Stimulated activated CD4-positive, alpha-beta T cell treated with anti-CD3 and anti-CD28 coated beads, Interleukin-1b, Interleukin-23, amount 100 ng/mL, for 48 hours (primary cell): Measurements from ENCODE around the gene HOXA2.

Experiments
- DNase-seq: peaks from one replicate; pipeline ENCODE4 v3.0.0-alpha.2; 2020

Gene HOXA2

DNA sequence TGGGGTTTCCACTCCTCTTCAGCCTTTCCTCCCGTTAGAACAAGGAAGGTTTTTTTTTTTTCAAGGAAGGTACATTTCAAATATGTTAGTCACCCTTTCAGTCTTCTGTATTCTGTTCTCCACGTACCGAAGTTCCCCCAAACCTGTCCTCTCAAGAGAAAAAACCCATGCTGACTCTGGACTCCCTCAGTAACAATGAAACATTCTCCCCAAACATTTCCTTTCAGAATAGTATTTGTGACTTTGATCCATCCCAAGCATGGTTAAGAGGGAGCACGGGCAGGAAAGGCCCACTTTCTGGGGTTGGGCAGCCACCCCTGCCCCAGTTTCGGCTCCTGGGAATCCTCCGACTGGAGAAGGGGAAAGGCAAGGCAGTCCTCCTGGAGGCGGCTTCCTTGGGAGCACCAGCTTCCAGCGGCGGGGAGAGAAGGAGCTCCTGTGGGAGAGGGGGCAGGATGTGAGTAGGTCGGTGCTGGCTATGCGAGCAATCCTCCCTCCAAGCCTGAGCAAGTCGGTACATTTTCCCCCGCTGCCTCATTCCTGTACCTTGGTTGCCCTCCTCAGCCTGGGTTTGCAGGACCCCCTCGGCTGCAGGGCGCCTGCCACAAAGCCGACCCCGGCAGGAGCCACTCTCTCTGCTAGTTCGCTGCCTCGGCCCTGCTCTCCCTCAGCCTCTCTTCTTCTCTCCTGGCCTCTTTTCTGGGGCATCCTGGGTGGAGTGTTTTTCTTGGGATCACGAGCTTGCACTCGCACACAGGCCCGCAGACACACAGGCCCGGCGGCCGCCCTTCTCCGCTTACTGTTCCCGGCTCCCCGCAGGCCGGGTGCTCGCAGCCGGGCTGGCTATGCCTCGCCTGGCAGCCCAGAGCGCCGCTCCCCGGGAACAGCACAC lies 4.6 kb downstream of the HOXA2 start:
- DNase-seq: no peak

GRCh38 chr7:27096768-27097514 lies 5.5 kb downstream of the HOXA2 start:
- no peak for DNase-seq

- DNase-seq: peak; percentile 74
Measured at GRCh38 chr7:27095897-27096767, 6.4 kb downstream of the HOXA2 start, which contains the start of gene HOXA1. HOXA1 (minus strand) TSS chr7:27096000; CDS start chr7:27095912, 88 bp downstream.

- no peak for DNase-seq
Measured at GRCh38 chr7:27095050-27095896, 7.2 kb downstream of the HOXA2 start.

DNA sequence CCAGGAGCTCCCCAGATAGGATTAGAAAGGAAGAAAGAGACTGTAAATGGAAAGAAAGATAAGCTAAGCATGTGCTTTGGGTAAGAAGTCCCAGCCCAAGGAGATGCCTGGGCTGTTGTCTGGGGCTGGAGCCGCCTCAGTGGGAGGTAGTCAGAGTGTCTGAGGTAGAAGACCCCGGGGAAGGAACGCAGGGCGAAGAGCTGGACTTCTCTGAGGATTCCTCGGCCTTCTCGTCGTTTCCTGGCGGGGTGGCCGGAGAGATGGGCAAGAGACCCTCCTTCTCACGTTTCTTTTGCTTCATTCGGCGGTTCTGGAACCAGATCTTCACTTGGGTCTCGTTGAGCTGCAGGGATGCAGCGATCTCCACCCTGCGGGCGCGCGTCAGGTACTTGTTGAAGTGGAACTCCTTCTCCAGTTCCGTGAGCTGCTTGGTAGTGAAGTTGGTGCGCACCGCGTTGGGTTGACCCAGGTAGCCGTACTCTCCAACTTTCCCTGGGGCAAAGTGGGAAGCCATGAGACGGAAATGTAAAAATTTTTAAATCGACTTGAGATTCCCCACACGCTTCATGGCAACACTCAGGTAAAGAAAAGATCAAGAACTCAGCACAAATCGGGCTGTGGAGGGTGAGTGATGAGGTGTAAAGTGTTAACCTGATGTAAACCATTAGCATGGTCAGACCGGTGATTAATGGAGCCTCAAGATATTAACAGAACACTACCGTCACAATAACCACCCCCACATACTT lies 8.0 kb downstream of the HOXA2 start:
- no peak for DNase-seq

DNA sequence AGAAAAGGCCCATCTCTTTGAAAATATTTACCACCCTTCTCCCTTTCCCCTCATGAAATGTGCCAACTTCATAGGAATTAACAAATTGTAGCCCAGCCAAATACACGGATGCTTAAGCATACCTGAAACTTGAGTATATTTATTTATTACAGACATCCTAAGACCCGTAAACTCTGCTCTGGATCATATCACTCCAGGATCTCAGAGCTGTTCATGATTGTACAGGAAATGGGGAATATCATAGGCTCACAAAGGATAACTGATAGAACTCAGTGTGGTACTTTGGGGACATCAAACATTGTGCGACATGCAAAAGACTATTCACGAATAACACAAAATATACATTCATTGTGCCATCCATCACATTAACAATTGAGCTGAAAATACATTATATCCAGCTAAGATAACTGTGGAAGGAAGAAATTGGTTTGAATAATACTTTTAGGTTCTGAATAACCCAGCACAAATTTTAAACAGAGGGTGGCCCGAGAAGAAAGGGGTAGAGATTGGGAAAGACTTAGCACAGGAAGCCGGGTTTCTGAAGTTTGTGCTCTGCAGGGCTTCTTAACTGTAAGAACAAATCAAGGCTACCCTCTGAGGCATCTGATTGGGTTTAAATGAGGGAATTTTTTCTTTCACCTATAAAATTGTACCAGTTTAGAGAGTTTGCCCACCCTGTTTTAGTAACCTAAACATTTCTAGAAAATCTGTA lies 9.1 kb downstream of the HOXA2 start:
- no peak for DNase-seq

DNA sequence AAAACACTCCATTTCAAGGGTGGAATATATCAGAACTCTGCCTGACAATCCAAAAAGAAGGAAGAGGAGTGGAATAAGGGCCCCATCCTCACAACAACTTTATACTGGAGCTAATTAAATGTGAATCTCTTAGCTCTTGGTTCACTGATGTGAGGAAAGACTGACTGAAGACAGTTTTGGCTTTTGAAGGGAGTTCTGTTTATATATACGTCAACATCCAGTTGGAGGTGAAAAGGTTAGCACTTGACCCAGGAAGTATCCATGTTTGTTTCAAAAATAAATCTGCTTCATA lies 9.7 kb downstream of the HOXA2 start:
- DNase-seq: no peak

- DNase-seq: no peak
Measured at GRCh38 chr7:27091941-27092818, 10.3 kb downstream of the HOXA2 start.

DNA sequence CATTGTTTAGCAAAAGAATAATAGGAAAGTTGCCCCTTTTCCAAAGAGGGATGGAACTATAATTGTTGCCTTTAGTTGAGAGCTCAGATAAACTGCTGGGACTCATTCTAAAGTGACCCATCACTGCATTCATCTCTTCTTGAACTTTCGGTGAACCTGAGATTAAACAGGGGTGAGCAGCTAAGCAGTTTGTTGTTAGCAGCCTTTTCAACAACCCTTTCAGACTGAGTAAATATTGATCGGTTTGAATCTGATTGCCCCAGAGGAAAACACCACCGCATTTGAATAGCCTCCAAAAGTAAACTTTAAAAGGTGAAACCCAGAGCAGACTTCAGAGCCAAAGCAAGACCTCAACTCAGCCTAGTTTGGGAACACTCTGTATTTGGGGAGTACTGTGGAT lies 11.4 kb downstream of the HOXA2 start:
- no peak for DNase-seq

DNA sequence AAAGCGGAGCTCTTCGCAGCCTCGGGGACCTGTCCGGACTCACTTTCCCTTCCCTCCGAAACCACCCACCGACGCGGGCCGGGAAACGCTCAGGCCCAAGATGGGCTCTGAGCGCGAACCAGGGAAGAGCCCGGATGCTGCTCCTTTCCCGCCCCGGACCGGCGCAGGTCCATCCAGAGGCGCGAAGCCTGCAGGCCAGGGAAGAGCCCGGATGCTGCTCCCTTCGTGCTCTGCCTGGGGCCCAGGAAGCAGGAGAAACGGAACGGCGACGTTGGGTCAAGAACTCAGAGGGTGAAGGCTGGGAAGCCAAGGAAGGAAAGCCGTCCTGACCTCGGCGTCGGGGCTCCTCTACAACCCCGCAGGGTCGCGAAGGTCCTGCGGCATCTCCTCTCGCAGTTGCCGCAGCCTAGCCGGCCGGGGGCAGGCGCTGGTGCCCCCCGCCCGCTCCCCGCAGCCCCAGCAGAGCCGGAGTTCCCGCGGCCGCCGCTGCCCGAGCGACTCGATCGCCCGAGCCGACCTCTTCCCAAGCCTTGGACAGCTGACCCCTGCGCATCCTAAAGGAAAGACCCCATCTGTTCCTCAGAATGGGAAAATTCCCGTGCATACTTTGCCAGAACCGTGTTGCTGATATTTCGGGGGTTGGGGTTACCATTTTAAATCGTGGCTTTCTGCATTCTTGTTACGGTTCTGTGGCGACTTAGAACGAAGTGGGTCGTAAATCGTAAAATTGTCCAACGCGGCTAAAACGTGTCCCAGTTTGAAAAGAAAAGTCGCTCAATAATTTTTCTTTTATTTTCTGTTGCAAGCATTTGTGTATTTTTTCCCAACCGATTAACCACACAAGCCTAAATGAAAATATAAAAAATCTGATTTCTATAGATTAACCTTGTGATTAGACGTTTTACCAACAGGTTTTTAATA lies 14.2 kb downstream of the HOXA2 start:
- no peak for DNase-seq

DNA sequence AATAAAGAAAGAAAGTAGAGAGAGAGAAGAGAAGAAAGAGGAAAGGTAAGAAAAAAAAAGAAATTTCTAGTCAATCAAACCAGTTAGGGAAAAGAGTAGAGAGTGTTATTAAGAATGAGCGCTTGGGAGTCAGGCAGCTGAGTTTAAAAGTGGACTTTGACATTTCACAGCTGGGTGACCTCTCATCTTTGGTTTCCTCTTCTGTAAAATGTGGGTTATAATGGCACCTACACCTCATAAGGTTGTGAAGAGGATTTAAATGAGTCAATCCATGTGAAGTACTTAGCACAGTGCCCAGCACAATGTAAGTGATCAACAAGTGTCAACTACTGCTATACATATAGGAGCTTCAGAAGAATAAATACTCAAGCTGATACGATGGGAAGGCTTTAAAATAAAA lies 18.8 kb downstream of the HOXA2 start:
- no peak for DNase-seq

DNA sequence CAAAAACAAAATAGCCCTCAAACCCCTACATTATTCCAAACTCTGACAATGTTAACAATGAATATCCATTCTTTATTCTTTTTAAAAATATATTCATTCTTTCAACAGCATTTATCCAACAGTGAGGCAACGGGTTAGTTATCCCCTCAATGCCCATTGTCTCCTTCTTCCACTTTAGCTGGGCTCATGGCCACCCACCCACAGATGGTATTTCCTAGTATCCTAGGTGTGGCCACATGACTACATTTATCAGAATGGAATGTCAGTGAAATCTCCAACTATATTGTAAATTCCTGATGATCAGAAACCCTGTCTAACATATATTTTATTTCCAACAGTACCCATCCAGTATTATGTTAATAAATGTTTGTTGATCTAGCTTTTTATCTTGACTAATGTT lies 20.3 kb downstream of the HOXA2 start:
- DNase-seq: no peak

- no peak for DNase-seq
Measured at GRCh38 chr7:27080844-27081436, 21.5 kb downstream of the HOXA2 start.

DNA sequence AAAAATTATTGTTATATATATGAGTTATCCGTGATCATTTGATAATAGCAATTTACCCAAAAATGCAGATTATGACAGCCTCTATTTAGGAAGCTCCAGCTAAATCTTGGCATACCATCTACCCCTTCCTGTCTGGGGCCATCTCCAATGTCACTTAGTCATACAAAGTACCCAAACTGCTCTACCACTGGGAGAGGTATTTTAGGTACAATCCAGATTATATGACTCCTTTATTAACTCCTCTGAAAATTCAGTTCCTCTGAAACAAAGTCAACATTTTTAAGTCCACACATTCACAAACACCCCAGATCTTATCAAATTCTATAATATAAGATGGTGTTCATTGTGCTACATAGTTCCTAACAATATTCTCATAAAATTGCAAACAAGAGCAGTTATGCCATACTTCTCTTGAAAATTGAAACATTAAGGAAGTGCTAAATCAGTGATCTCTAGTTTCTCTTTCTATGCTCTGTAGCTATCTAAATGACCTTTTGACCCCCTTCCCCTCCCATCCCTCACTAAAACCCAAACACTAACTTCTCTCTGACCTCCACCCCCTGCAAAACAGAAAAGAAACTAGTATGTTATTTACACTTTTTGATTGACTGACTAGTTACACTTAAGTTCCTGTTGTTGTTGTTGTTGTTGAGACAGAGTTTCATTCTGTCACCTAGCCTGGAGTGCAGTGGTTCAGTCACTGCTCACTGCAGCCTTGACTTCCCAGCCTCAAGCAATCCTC lies 23.1 kb downstream of the HOXA2 start:
- DNase-seq: no peak

DNA sequence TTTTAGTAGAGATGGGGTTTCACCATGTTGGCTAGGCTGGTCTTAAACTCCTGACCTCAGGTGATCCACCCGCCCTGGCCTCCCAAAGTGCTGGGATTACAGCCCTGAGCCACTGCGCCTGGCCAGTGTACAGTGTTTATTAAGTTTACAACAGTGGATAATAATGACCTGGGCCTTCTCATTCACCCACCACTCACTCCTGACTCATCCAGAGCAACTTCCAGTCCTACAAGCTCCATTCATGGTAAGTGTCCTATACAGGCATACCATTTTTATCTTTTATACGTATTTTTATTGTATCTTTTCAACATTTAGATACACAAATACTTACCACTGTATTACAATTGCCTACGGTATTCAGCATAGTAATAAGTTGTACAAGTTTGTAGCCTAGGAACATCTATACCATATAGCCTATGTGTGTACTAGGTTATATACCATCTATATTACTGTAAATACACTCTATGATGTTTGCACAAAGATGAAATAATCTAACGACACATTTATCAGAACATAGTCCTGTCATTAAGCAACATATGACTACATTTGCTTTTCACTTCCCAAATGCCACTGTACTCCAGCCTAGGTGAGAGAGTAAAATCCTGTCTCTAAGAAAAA lies 23.8 kb downstream of the HOXA2 start:
- DNase-seq: no peak

- DNase-seq: no peak
Measured at GRCh38 chr7:27073076-27073475, 29.4 kb downstream of the HOXA2 start.
